GM12875 (cell line): Measurements from ENCODE around the gene GPR137.

ENCODE experiments used
- H3K4me3 ChIP-seq: one replicate; pipeline ENCODE4 v1.5.1; 2011; ENCODE audit warnings: low read depth, low read length, control low read depth
- CTCF ChIP-seq: IDR thresholded peaks from 2 replicates; pipeline ENCODE4 v1.5.1; 2011; ENCODE audit warnings: low read depth, mild to moderate bottlenecking, control low read depth, inconsistent platforms, low read length, moderate library complexity, borderline replicate concordance; ENCODE audit not compliant: insufficient read depth

GPR137 gene

GRCh38 chr11:64284962-64285884, at the start of gene GPR137:
Gene GPR137 (plus strand): TSS chr11:64285848. CDS start chr11:64286525, 677 bp downstream.
- no peak for TF ChIP-seq CTCF
- H3K4me3 ChIP-seq, result peak within 1 kb of the TSS; percentile 79

GRCh38 chr11:64237484-64237951, 48.1 kb upstream of the GPR137 start:
- H3K4me3 ChIP-seq, result no peak overlapping the region
- TF ChIP-seq CTCF, result no peak

- TF ChIP-seq CTCF, result no peak
- no peak overlapping the region for H3K4me3 ChIP-seq
Measured at GRCh38 chr11:64238076-64238475, 47.6 kb upstream of the GPR137 start.

- H3K4me3 ChIP-seq, result no peak overlapping the region
- TF ChIP-seq CTCF, result no peak
Measured at GRCh38 chr11:64238999-64239398, 46.6 kb upstream of the GPR137 start.

GRCh38 chr11:64239662-64240434, 45.8 kb upstream of the GPR137 start:
- TF ChIP-seq CTCF, result no peak

GRCh38 chr11:64240435-64241240, 45.0 kb upstream of the GPR137 start, which contains the start of gene FKBP2:
Gene FKBP2 (plus strand): TSS chr11:64241095. CDS start chr11:64242388, 1,293 bp downstream.
- H3K4me3 ChIP-seq, result peak within 1 kb of the TSS; percentile 69

More at GRCh38 chr11:64239662-64240434, 45.8 kb upstream of the GPR137 start:
- peak overlapping the region; percentile 66 for H3K4me3 ChIP-seq

More at GRCh38 chr11:64240435-64241240, 45.0 kb upstream of the GPR137 start, which contains the start of gene FKBP2:
- no peak for TF ChIP-seq CTCF
